GM12874 (cell line): Measurements from ENCODE around the gene GRIK1.

Experiments used
- CTCF ChIP-seq: IDR thresholded peaks from 2 replicates; pipeline ENCODE4 v1.5.1; 2011; ENCODE audit warnings: low read depth, mild to moderate bottlenecking, control low read depth, low read length, moderate library complexity; ENCODE audit not compliant: insufficient read depth

The GRIK1 gene

GRCh38 chr21:29508301-29508700 is 431.5 kb downstream of the GRIK1 start:
- no peak for TF ChIP-seq CTCF

- TF ChIP-seq CTCF, result no peak
These were observed 432.8 kb downstream of the GRIK1 start for GRCh38 chr21:29506947-29507346.

GRCh38 chr21:29506214-29506613 is 433.6 kb downstream of the GRIK1 start:
- no peak for TF ChIP-seq CTCF

GRCh38 chr21:29504751-29505321 is 435.0 kb downstream of the GRIK1 start:
- TF ChIP-seq CTCF, result no peak

GRCh38 chr21:29501451-29501850 is 438.3 kb downstream of the GRIK1 start:
- TF ChIP-seq CTCF, result no peak

- TF ChIP-seq CTCF, result peak; percentile 71
These were observed 440.0 kb downstream of the GRIK1 start for GRCh38 chr21:29499734-29500343.

- no peak for TF ChIP-seq CTCF
These were observed 440.6 kb downstream of the GRIK1 start for GRCh38 chr21:29499229-29499628.

- no peak for TF ChIP-seq CTCF
These were observed 443.5 kb downstream of the GRIK1 start for GRCh38 chr21:29496337-29496736.
